T-helper 1 cell treated with Interleukin-12 subunit alpha and Interleukin-12 subunit beta and Interleukin-4 antibody, amounts not matched to agents 30 μg/mL and 1 μg/mL, for 36 hours (primary cell): Measurements from ENCODE around the gene KIAA1217.

Experiments
- H3K27ac Mint-ChIP-seq: one replicate; pipeline ENCODE4 v1.8.0; 2021; ENCODE audit warnings: mild to moderate bottlenecking, mixed read lengths
- H3K27me3 Mint-ChIP-seq: one replicate; pipeline ENCODE4 v1.8.0; 2021; ENCODE audit warnings: low read depth, mixed read lengths
- H3K36me3 Mint-ChIP-seq: one replicate; pipeline ENCODE4 v1.8.0; 2021; ENCODE audit warnings: low read depth, mixed read lengths
- H3K4me1 Mint-ChIP-seq: one replicate; pipeline ENCODE4 v1.8.0; 2021; ENCODE audit warnings: low read depth, mixed read lengths
- H3K4me3 Mint-ChIP-seq: one replicate; pipeline ENCODE4 v1.8.0; 2021; ENCODE audit warnings: mild to moderate bottlenecking, moderate library complexity, mixed read lengths
- H3K9me3 Mint-ChIP-seq: one replicate; pipeline ENCODE4 v1.8.0; 2021; ENCODE audit warnings: mixed read lengths

KIAA1217 gene

GRCh38 chr10:24407928-24408327 is 199.0 kb downstream of the KIAA1217 start:
- Mint-ChIP-seq H3K4me1 (no peaks in the 10 kb centered on the region), H3K36me3 (no peaks in the 10 kb centered on the region), H3K27me3 (peaks cover 17% of the 10 kb centered on the region), H3K4me3 (no peak overlapping the region), H3K27ac (no peak overlapping the region), H3K9me3 (no peaks in the 10 kb centered on the region)

- H3K36me3 Mint-ChIP-seq = no peaks in the 10 kb centered on the region
- no peak overlapping the region for H3K27ac Mint-ChIP-seq
- H3K27me3 Mint-ChIP-seq = peaks cover 17% of the 10 kb centered on the region
- no peaks in the 10 kb centered on the region for H3K4me1 Mint-ChIP-seq
- H3K9me3 Mint-ChIP-seq = no peaks in the 10 kb centered on the region
- H3K4me3 Mint-ChIP-seq = no peak overlapping the region
Observed at GRCh38 chr10:24408365-24408764, 199.4 kb downstream of the KIAA1217 start.

- no peaks in the 10 kb centered on the region for H3K36me3 Mint-ChIP-seq
- peaks cover 14% of the 10 kb centered on the region for H3K27me3 Mint-ChIP-seq
- H3K4me1 Mint-ChIP-seq = no peaks in the 10 kb centered on the region
- H3K4me3 Mint-ChIP-seq = no peak overlapping the region
- H3K9me3 Mint-ChIP-seq = no peaks in the 10 kb centered on the region
- no peak overlapping the region for H3K27ac Mint-ChIP-seq
Observed at GRCh38 chr10:24414597-24414996, 205.7 kb downstream of the KIAA1217 start.

DNA sequence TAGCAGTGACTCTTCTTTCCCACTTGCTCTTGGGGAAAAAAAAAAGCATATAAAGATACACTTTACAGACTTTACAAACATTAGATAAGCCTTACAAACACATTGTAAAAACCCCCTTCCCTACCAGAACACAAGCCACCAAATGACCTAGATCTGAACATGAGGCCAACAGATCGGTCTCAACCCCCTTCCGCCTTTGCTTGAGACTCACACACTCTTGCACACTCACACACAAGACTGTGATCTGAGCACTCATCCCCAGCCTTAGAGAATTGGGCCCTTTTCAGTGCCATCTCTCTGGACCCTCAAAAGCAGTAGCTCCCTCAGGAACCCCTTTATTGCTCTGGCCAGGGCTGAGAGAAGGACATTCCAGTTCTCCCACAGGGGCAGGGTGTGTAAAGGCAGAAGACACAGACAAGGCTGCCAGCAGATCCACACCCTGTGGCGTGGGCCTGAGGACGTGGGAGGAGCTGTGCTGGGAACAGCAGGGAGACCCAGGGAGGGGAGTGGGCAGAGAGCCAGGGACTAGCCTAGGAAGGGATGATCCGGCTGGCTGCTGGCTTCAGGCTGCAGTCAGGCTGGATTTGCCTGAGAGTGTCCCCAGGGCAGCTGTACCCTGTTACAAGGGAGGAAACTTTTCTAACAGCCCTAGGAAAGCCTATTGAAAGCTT is 206.7 kb downstream of the KIAA1217 start:
- Mint-ChIP-seq H3K4me1 (no peaks in the 10 kb centered on the region), H3K4me3 (no peak overlapping the region), H3K36me3 (no peaks in the 10 kb centered on the region), H3K27me3 (peaks cover 20% of the 10 kb centered on the region), H3K9me3 (no peaks in the 10 kb centered on the region), H3K27ac (no peak overlapping the region)

GRCh38 chr10:24416248-24416647 is 207.3 kb downstream of the KIAA1217 start:
- Mint-ChIP-seq H3K27ac (no peak overlapping the region), H3K36me3 (no peaks in the 10 kb centered on the region), H3K9me3 (no peaks in the 10 kb centered on the region), H3K27me3 (peaks cover 23% of the 10 kb centered on the region), H3K4me1 (no peaks in the 10 kb centered on the region), H3K4me3 (no peak overlapping the region)

- no peaks in the 10 kb centered on the region for H3K4me1 Mint-ChIP-seq
- no peak overlapping the region for H3K27ac Mint-ChIP-seq
- no peaks in the 10 kb centered on the region for H3K36me3 Mint-ChIP-seq
- H3K27me3 Mint-ChIP-seq = peaks cover 23% of the 10 kb centered on the region
- no peaks in the 10 kb centered on the region for H3K9me3 Mint-ChIP-seq
- no peak overlapping the region for H3K4me3 Mint-ChIP-seq
Observed at GRCh38 chr10:24417053-24417452, 208.1 kb downstream of the KIAA1217 start.

DNA sequence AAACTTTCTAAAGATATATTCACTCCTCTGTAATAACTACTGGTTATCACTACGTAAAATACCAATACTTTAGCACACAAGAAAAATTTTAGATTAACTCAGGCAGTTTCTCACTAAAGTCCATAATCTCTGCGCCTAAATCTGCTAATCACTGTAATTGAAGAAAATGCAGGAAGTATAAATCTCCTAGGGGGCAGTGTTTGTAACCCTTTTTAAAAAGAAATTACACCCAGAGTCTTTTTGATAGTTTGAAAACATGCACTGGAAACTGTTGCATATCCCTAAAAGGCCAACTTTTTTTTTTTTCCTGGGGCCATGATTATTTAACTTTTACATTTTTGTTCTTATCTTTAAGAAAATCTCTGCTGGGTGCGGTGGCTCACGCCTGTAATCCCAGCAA is 209.6 kb downstream of the KIAA1217 start:
- no peaks in the 10 kb centered on the region for H3K9me3 Mint-ChIP-seq
- no peak overlapping the region for H3K4me3 Mint-ChIP-seq
- H3K27ac Mint-ChIP-seq = no peak overlapping the region

DNA sequence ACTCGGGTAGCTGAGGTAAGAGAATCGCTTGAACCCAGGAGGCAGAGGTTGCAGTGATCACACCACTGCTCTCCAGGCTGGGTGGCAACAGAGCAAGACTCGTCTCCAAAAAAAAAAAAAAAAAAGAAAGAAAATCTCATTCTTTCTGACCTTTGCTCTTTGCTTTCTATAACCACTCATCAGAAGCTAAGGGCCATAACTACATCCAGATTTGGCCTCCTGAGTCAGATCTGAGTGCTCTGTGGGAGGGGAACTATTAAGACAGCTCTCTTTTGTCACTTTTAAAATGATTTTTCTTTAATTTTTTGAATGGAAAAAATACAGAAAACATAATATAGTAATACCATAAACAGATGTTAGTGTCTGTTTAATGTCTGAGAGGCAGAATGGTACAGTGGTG is 210.1 kb downstream of the KIAA1217 start:
- Mint-ChIP-seq H3K4me3 (no peak overlapping the region), H3K9me3 (no peaks in the 10 kb centered on the region), H3K36me3 (no peaks in the 10 kb centered on the region), H3K27me3 (peaks cover 23% of the 10 kb centered on the region), H3K27ac (no peak overlapping the region), H3K4me1 (no peaks in the 10 kb centered on the region)

More for the DNA sequence above, 209.6 kb downstream of the KIAA1217 start:
- no peaks in the 10 kb centered on the region for H3K36me3 Mint-ChIP-seq
- peaks cover 23% of the 10 kb centered on the region for H3K27me3 Mint-ChIP-seq
- no peaks in the 10 kb centered on the region for H3K4me1 Mint-ChIP-seq

GRCh38 chr10:24425151-24425550 is 216.2 kb downstream of the KIAA1217 start:
- Mint-ChIP-seq H3K9me3 (no peaks in the 10 kb centered on the region), H3K4me1 (no peaks in the 10 kb centered on the region), H3K4me3 (no peak overlapping the region)

GRCh38 chr10:24427678-24428409 is 218.9 kb downstream of the KIAA1217 start:
- Mint-ChIP-seq H3K27ac (no peak overlapping the region), H3K4me3 (no peak overlapping the region), H3K9me3 (no peaks in the 10 kb centered on the region), H3K4me1 (no peaks in the 10 kb centered on the region), H3K36me3 (no peaks in the 10 kb centered on the region), H3K27me3 (peaks cover 13% of the 10 kb centered on the region)

More at GRCh38 chr10:24425151-24425550, 216.2 kb downstream of the KIAA1217 start:
- Mint-ChIP-seq H3K36me3 (no peaks in the 10 kb centered on the region), H3K27ac (no peak overlapping the region), H3K27me3 (peaks cover 20% of the 10 kb centered on the region)

DNA sequence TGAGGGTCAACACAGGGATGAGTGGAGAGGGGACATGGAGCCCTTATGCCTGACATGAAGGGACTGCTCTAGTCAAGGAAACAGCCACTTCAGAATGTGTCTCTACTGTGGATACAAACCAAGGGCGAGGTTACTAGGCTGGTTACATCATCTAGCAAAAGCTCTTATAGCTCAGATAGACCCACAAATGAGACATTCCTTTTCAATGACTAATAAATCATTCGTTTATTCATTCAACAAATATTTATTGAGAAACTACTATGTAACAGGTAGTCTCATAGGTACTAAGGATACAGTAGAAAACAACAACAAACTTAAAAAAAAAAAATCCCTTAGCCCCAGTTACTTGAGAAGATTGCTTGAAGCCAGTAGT is 219.5 kb downstream of the KIAA1217 start:
- peaks cover 13% of the 10 kb centered on the region for H3K27me3 Mint-ChIP-seq
- H3K4me3 Mint-ChIP-seq = no peak overlapping the region
- H3K4me1 Mint-ChIP-seq = no peaks in the 10 kb centered on the region
- H3K27ac Mint-ChIP-seq = no peak overlapping the region
- H3K36me3 Mint-ChIP-seq = no peaks in the 10 kb centered on the region
- no peaks in the 10 kb centered on the region for H3K9me3 Mint-ChIP-seq

GRCh38 chr10:24430591-24430990 is 221.7 kb downstream of the KIAA1217 start:
- no peak overlapping the region for H3K27ac Mint-ChIP-seq
- no peaks in the 10 kb centered on the region for H3K36me3 Mint-ChIP-seq
- no peaks in the 10 kb centered on the region for H3K4me1 Mint-ChIP-seq
- H3K4me3 Mint-ChIP-seq = no peak overlapping the region
- no peaks in the 10 kb centered on the region for H3K9me3 Mint-ChIP-seq
- peaks cover 14% of the 10 kb centered on the region for H3K27me3 Mint-ChIP-seq

- Mint-ChIP-seq H3K27me3 (peaks cover 15% of the 10 kb centered on the region), H3K9me3 (no peaks in the 10 kb centered on the region), H3K4me1 (no peaks in the 10 kb centered on the region), H3K36me3 (no peaks in the 10 kb centered on the region), H3K4me3 (no peak overlapping the region), H3K27ac (no peak overlapping the region)
Observed at GRCh38 chr10:24432478-24433416, 223.8 kb downstream of the KIAA1217 start.

DNA sequence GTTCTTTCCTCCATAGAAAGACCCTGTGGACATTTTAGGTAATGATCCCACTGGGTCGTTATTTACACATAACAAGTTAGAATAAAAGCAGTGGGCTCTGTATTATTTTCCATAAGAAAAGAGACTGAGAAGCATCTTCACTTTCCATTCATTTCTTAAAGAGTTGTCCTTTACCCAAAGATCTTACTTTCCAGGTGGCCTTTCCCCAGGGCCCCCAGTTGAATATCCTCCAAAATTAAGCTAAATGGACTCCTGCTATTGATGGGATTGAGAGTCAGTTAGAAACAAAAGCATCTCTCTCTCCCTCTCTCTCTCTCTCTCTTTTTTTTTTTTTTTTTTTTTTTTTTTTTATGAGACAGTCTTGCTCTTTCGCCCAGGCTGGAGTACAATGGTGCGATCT is 224.8 kb downstream of the KIAA1217 start:
- H3K27me3 Mint-ChIP-seq = peaks cover 16% of the 10 kb centered on the region

More for the DNA sequence above, 224.8 kb downstream of the KIAA1217 start:
- H3K4me3 Mint-ChIP-seq = no peak overlapping the region
- H3K27ac Mint-ChIP-seq = no peak overlapping the region
- H3K9me3 Mint-ChIP-seq = no peaks in the 10 kb centered on the region
- no peaks in the 10 kb centered on the region for H3K4me1 Mint-ChIP-seq
- no peaks in the 10 kb centered on the region for H3K36me3 Mint-ChIP-seq
